H1 (cell line): ENCODE results near the gene RS1. TPM values are rescaled to one million over a fixed set of nuclear protein-coding genes. Genes with fewer than 3 reads are reported as not detected.

Experiments used
- CTCF ChIA-PET: fragments of 300-600 bp; sonication (Branson Sonifier 250); formaldehyde crosslinking; loops from one replicate; lab custom pipeline; 2021; ENCODE audit not compliant: partially characterized antibody; lab: Charles Lee
- POLR2A ChIA-PET: fragments of 300-600 bp; sonication (Branson Sonifier 250); formaldehyde crosslinking; loops from one replicate; lab custom pipeline; 2021; ENCODE audit warnings: inconsistent platforms; ENCODE audit not compliant: partially characterized antibody; lab: Charles Lee
- DNase-seq, 2 experiments: peaks; one replicate each; pipeline versions ENCODE4 v3.0.0 to v3.0.0-alpha.2; 2010 to 2022; ENCODE audit warnings: low spot score in 2 of 2, low read depth in 1 of 2, mixed read lengths in 1 of 2
- FAIRE-seq: peaks from 2 replicates; lab custom pipeline; 2011; peaks lifted over from hg19 to GRCh38; lab: Jason Lieb, UNC
- H2AFZ ChIP-seq: 2 replicates; pipeline ENCODE4 v1.8.1; 2012; ENCODE audit warnings: low read length, inconsistent platforms
- H2AK5ac ChIP-seq: 2 replicates; pipeline ENCODE4 v1.6.1; 2013; ENCODE audit warnings: low read depth, low read length
- H2BK120ac ChIP-seq: replicated peaks from 2 replicates; pipeline ENCODE3; 2013; ENCODE audit warnings: low read depth, low read length, inconsistent platforms
- H2BK12ac ChIP-seq: 2 replicates; pipeline ENCODE4 v1.6.1; 2013; ENCODE audit warnings: low read depth, low read length
- H2BK15ac ChIP-seq: 2 replicates; pipeline ENCODE4 v1.6.1; 2013; ENCODE audit warnings: low read length
- H2BK20ac ChIP-seq: 2 replicates; pipeline ENCODE4 v1.6.1; 2013; ENCODE audit warnings: low read length
- H2BK5ac ChIP-seq: 2 replicates; pipeline ENCODE4 v1.6.1; 2013; ENCODE audit warnings: low read depth, low read length
- H3K14ac ChIP-seq: 2 replicates; pipeline ENCODE4 v1.6.1; 2013; ENCODE audit warnings: inconsistent platforms; ENCODE audit not compliant: insufficient read length
- H3K18ac ChIP-seq: 2 replicates; pipeline ENCODE4 v1.6.1; 2013; ENCODE audit warnings: low read length; ENCODE audit errors: extremely low read depth
- H3K23ac ChIP-seq: 2 replicates; pipeline ENCODE4 v1.6.1; 2013; ENCODE audit warnings: inconsistent platforms; ENCODE audit not compliant: insufficient read length
- H3K23me2 ChIP-seq: 2 replicates; pipeline ENCODE4 v1.6.1; 2013; ENCODE audit warnings: low read depth, low read length
- H3K27ac ChIP-seq: 2 replicates; pipeline ENCODE4 v1.6.1; 2011; ENCODE audit warnings: low read depth, low read length, inconsistent platforms
- H3K27me3 ChIP-seq, 4 experiments: replicated peaks in 1 of 4; 1 replicate in 1 of 4; 2 replicates in 3 of 4; pipeline versions ENCODE4 v1.6.1 to v1.8.1; 2011 to 2013; ENCODE audit warnings: low read length in 3 of 4, mild to moderate bottlenecking in 3 of 4, inconsistent platforms in 2 of 4, mixed read lengths in 2 of 4, moderate library complexity in 1 of 4; ENCODE audit not compliant: control insufficient read depth in 3 of 4, insufficient read depth in 3 of 4; ENCODE audit errors: extremely low read depth in 1 of 4
- H3K36me3 ChIP-seq, 4 experiments: 2 replicates each; pipeline versions ENCODE4 v1.6.1 to v1.8.1; 2011 to 2013; ENCODE audit warnings: mild to moderate bottlenecking in 4 of 4, low read length in 3 of 4, moderate library complexity in 2 of 4, control low read depth in 1 of 4, inconsistent platforms in 1 of 4; ENCODE audit not compliant: insufficient read depth in 4 of 4, control insufficient read depth in 2 of 4
- H3K4ac ChIP-seq: replicated peaks from 2 replicates; pipeline ENCODE3; 2013; ENCODE audit warnings: low read length, low read depth, mixed read lengths, inconsistent platforms; ENCODE audit not compliant: insufficient read length
- H3K4me1 ChIP-seq, 4 experiments: replicated peaks in 1 of 4; 1 replicate in 1 of 4; 2 replicates in 3 of 4; pipeline versions ENCODE4 v1.6.1 to v1.8.1; 2011 to 2013; ENCODE audit warnings: low read length in 3 of 4, inconsistent platforms in 2 of 4, mixed read lengths in 1 of 4; ENCODE audit not compliant: insufficient read depth in 4 of 4, control insufficient read depth in 3 of 4
- H3K4me2 ChIP-seq, 2 experiments: 2 replicates each; pipeline versions ENCODE4 v1.6.1 to v1.8.1; 2011 to 2013; ENCODE audit warnings: low read depth in 2 of 2, low read length in 2 of 2, control low read depth in 1 of 2, inconsistent platforms in 1 of 2, mild to moderate bottlenecking in 1 of 2; ENCODE audit not compliant: insufficient read depth in 1 of 2
- H3K4me3 ChIP-seq, 4 experiments: fragments of 200-600, 300-600 bp in 1 of 4; sonication (generic), shearing (Covaris generic), sonication (Bioruptor Twin) in 1 of 4; 2 replicates each; pipeline versions ENCODE4 v1.5.1 to v1.8.1; 2011 to 2016; ENCODE audit warnings: low read length in 4 of 4, low read depth in 3 of 4, control low read depth in 2 of 4, inconsistent platforms in 2 of 4, mild to moderate bottlenecking in 2 of 4, mixed read lengths in 1 of 4, moderate library complexity in 1 of 4; ENCODE audit not compliant: insufficient read depth in 2 of 4; ENCODE audit errors: extremely low read depth in 1 of 4
- H3K56ac ChIP-seq: replicated peaks from 2 replicates; pipeline ENCODE3; 2013; ENCODE audit warnings: low read depth, mild to moderate bottlenecking, mixed read lengths, low read length, inconsistent platforms; ENCODE audit not compliant: insufficient read length
- H3K79me1 ChIP-seq: 2 replicates; pipeline ENCODE4 v1.6.1; 2013; ENCODE audit warnings: low read depth, low read length, control low read depth
- H3K79me2 ChIP-seq, 2 experiments: 2 replicates each; pipeline versions ENCODE4 v1.6.1 to v1.8.1; 2012 to 2013; ENCODE audit warnings: low read length in 2 of 2, mild to moderate bottlenecking in 2 of 2, inconsistent platforms in 1 of 2; ENCODE audit not compliant: insufficient read depth in 2 of 2, control insufficient read depth in 1 of 2
- H3K9ac ChIP-seq, 4 experiments: replicated peaks in 1 of 4; 1 replicate in 1 of 4; 2 replicates in 3 of 4; pipeline versions ENCODE4 v1.6.1 to v1.8.1; 2011 to 2013; ENCODE audit warnings: low read depth in 3 of 4, low read length in 3 of 4, control low read depth in 2 of 4, mild to moderate bottlenecking in 2 of 4, moderate library complexity in 2 of 4, inconsistent platforms in 1 of 4; ENCODE audit errors: extremely low read depth in 1 of 4
- H3K9me3 ChIP-seq, 2 experiments: 2 replicates each; pipeline versions ENCODE4 v1.6.1 to v1.8.1; 2012 to 2013; ENCODE audit warnings: mild to moderate bottlenecking in 2 of 2, moderate library complexity in 2 of 2, control low read depth in 1 of 2, inconsistent platforms in 1 of 2, low read depth in 1 of 2, low read length in 1 of 2, mixed read lengths in 1 of 2; ENCODE audit not compliant: insufficient read depth in 2 of 2
- H4K20me1 ChIP-seq, 2 experiments: replicated peaks in 1 of 2; 2 replicates each; pipeline versions ENCODE3 to v1.8.1; 2011 to 2013; ENCODE audit warnings: inconsistent platforms in 2 of 2, low read length in 2 of 2, mild to moderate bottlenecking in 1 of 2; ENCODE audit not compliant: insufficient read depth in 2 of 2, control insufficient read depth in 1 of 2
- H4K5ac ChIP-seq: 2 replicates; pipeline ENCODE4 v1.6.1; 2013; ENCODE audit warnings: low read length, low read depth, mixed read lengths, inconsistent platforms; ENCODE audit not compliant: insufficient read length
- H4K8ac ChIP-seq: 2 replicates; pipeline ENCODE4 v1.8.0; 2013; ENCODE audit warnings: mild to moderate bottlenecking, moderate library complexity, low read length, inconsistent platforms; ENCODE audit not compliant: insufficient read depth; ENCODE audit errors: extremely low read depth
- H4K91ac ChIP-seq: replicated peaks from 2 replicates; pipeline ENCODE3; 2013; ENCODE audit warnings: low read length, mixed read lengths, inconsistent platforms; ENCODE audit not compliant: insufficient read length
- BACH1 ChIP-seq: IDR thresholded peaks from 2 replicates; pipeline ENCODE4 v1.6.1; 2012; ENCODE audit warnings: low read length, improper control_type of control experiment
- CBX5 ChIP-seq: fragments of 300-800, 300-1000 bp; sonication (generic); IDR thresholded peaks from 2 replicates; pipeline ENCODE4 v1.7.1; 2016; ENCODE audit warnings: antibody characterized with exemption, low read length, low read depth
- CHD1 ChIP-seq: IDR thresholded peaks from 2 replicates; pipeline ENCODE4 v1.6.1; 2012; ENCODE audit warnings: low read depth, low read length, improper control_type of control experiment
- CHD2 ChIP-seq: IDR thresholded peaks from 2 replicates; pipeline ENCODE4 v1.6.1; 2012; ENCODE audit warnings: low read length, improper control_type of control experiment
- CTCF ChIP-seq, 3 experiments: IDR thresholded peaks; 1 replicate in 2 of 3; 2 replicates in 1 of 3; pipeline versions ENCODE4 v1.5.1 to v1.6.1; 2011; ENCODE audit warnings: low read length in 3 of 3, mild to moderate bottlenecking in 3 of 3, inconsistent platforms in 2 of 3, low read depth in 1 of 3, moderate library complexity in 1 of 3; ENCODE audit not compliant: insufficient read depth in 1 of 3; ENCODE audit errors: control extremely low read depth in 1 of 3
- KDM1A ChIP-seq: fragments of 200-600, 300-600 bp; sonication (generic); IDR thresholded peaks from 2 replicates; pipeline ENCODE4 v1.7.1; 2016; ENCODE audit warnings: mild to moderate bottlenecking, low read length, borderline replicate concordance
- KDM5A ChIP-seq: fragments of 200-600 bp; IDR thresholded peaks from 2 replicates; pipeline ENCODE4 v1.7.1; 2012; ENCODE audit warnings: mild to moderate bottlenecking, low read length, inconsistent platforms, mixed read lengths
- RAD21 ChIP-seq, 2 experiments: IDR thresholded peaks in 1 of 2; conservative IDR thresholded peaks in 1 of 2; 2 replicates each; pipeline ENCODE4 v1.6.1; 2011; ENCODE audit warnings: low read depth in 2 of 2, low read length in 2 of 2, improper control_type of control experiment in 1 of 2, inconsistent platforms in 1 of 2, mild to moderate bottlenecking in 1 of 2, moderate library complexity in 1 of 2
- TBP ChIP-seq: IDR thresholded peaks from 2 replicates; pipeline ENCODE4 v1.6.1; 2011; ENCODE audit warnings: low read depth, low read length, improper control_type of control experiment
- USF2 ChIP-seq: IDR thresholded peaks from 2 replicates; pipeline ENCODE4 v1.6.1; 2011; ENCODE audit warnings: low read length, improper control_type of control experiment
- ZNF274 ChIP-seq: IDR thresholded peaks from 2 replicates; pipeline ENCODE4 v1.7.0; 2012; ENCODE audit warnings: low read length, borderline replicate concordance; ENCODE audit errors: extremely low read depth
- WGBS, 2 experiments: shearing (Covaris generic) in 1 of 2; methylation state at CpG; one replicate each; pipeline versions ENCODE4 v1.1.6 to v1.1.7; 2013 to 2015; ENCODE audit warnings: low lambda C conversion rate in 2 of 2, mixed read lengths in 2 of 2, inconsistent platforms in 1 of 2, low coverage in 1 of 2, missing lambda C conversion rate in 1 of 2; ENCODE audit not compliant: insufficient replicate concordance in 2 of 2, insufficient coverage in 1 of 2, insufficient read length in 1 of 2; ENCODE audit errors: extremely low coverage in 1 of 2, missing lambda C conversion rate in 1 of 2; 5-methylcytosine and 5-hydroxymethylcytosine counted together
- polyA plus RNA-seq, 7 experiments: library from polyadenylated mRNA; depleted of rRNA in 3 of 7; stranded (reverse) in 5 of 7; unstranded in 2 of 7; fragments of >200 nt in 5 of 7; fragments of 200-250 nt in 2 of 7; gene quantifications; 1 replicate in 5 of 7; 2 replicates in 1 of 7; 4 replicates in 1 of 7; pipeline versions ENCODE4 v1.2.1 to v1.2.3, GENCODE V29; 2011 to 2013; ENCODE audit warnings: missing spikeins in 2 of 7, mixed read lengths in 2 of 7
- total RNA-seq: library from RNA; stranded (reverse); fragmentation: NEBNext Ultra II Directional; extraction: Animal tissue kit (Norgen Biotek cat#: 25700); gene quantifications from 2 replicates; pipeline ENCODE4 v1.2.1, GENCODE V29; 2021

RS1 gene
- total and polyA plus RNA-seq, 2 of the 8 experiments (the other 6 are each of a cell fraction or from before 2014, with no cell fraction given) = 0.03 TPM; not detected in 1

- Histone ChIP-seq H3K23me2 (no peaks in the 10 kb centered on the region), H3K9me3 (no peaks in the 10 kb centered on the region), H2BK15ac (no peak overlapping the region), H3K79me1 (no peaks in the 10 kb centered on the region), H2BK20ac (no peak overlapping the region), H3K56ac (no peak overlapping the region), H3K4me1 (no peaks in the 10 kb centered on the region), H2AK5ac (no peak overlapping the region), H3K4ac (no peak overlapping the region), H3K4me2 (no peak overlapping the region), H3K14ac (no peak overlapping the region), H3K27me3 (no peaks in the 10 kb centered on the region), H4K20me1 (no peaks in the 10 kb centered on the region), H4K91ac (no peak overlapping the region), H3K9ac (no peak overlapping the region), H3K4me3 (no peak overlapping the region), H2AFZ (no peak overlapping the region), H4K5ac (no peak overlapping the region), H2BK5ac (no peak overlapping the region), H3K79me2 (no peaks in the 10 kb centered on the region), H3K23ac (no peak overlapping the region), H3K27ac (no peak overlapping the region), H3K36me3 (peaks cover 0 to 10% (median 3%) of the 10 kb centered on the region in 4 experiments; a peak in 3 of 8 replicates), H3K18ac (no peak overlapping the region), H2BK120ac (no peak overlapping the region), H4K8ac (no peak overlapping the region), H2BK12ac (no peak overlapping the region)
- 100% methylated on average over 1 of the region's 2 CpGs; no CpG with 5 or more reads in 1 of the 2 experiments for WGBS, 2 experiments
- ChIA-PET CTCF (no interaction called here), POLR2A (no interaction called here)
- no peak for DNase-seq
- FAIRE-seq = no peak
- TF ChIP-seq ZNF274 (no peak), TBP (no peak), KDM1A (no peak), KDM5A (no peak), CHD1 (no peak), CBX5 (no peak), CHD2 (no peak), USF2 (no peak), BACH1 (no peak), RAD21 (IDR thresholded peaks at IDR 0.05 in 1 of 2, conservative IDR thresholded peaks at IDR 0.05 in 1 of 2; ENCODE audit: low read depth in 2 of 2, low read length in 2 of 2) (no peak), CTCF (IDR thresholded peaks at IDR 0.05; ENCODE audit: control extremely low read depth in 1 of 3, insufficient read depth in 1 of 3, low read depth in 1 of 3, low read length in 3 of 3) (no peak)
Measured at GRCh38 chrX:18624599-18624998, 47.3 kb downstream of the RS1 start.
